K562 (cell line): ENCODE results near the gene CBX4. TPM values are rescaled to one million over a fixed set of nuclear protein-coding genes. Genes with fewer than 3 reads are reported as not detected.

ENCODE experiments used
- BCLAF1 ChIP-seq, 2 experiments: fragments of 450-650 bp in 1 of 2; IDR thresholded peaks; 2 replicates each; pipeline ENCODE4 v1.6.1; 2011 to 2017; ENCODE audit warnings: low read depth in 2 of 2, antibody characterized with exemption in 1 of 2, borderline replicate concordance in 1 of 2, low read length in 1 of 2, mild to moderate bottlenecking in 1 of 2, mixed read lengths in 1 of 2; ENCODE audit not compliant: control insufficient read depth in 1 of 2
- CBFA2T3 ChIP-seq: fragments of 450-650 bp; IDR thresholded peaks from 2 replicates; pipeline ENCODE4 v1.6.1; 2017
- CCNT2 ChIP-seq: IDR thresholded peaks from 2 replicates; pipeline ENCODE4 v1.6.1; 2011; ENCODE audit warnings: borderline replicate concordance, low read depth, mild to moderate bottlenecking, moderate library complexity, mixed read lengths, low read length; ENCODE audit not compliant: insufficient read length; ENCODE audit errors: extremely low read depth
- CREB3L1 ChIP-seq: fragments of 450-650 bp; IDR thresholded peaks from 2 replicates; pipeline ENCODE4 v1.6.1; 2014; ENCODE audit warnings: low read depth, mild to moderate bottlenecking, moderate library complexity, borderline replicate concordance
- CXXC5 ChIP-seq: fragments of 250-450 bp; sonication (Bioruptor Pico); IDR thresholded peaks from 2 replicates; pipeline ENCODE4 v1.8.0; 2022; ENCODE audit warnings: inconsistent platforms, mild to moderate bottlenecking, moderate library complexity
- FOXO4 ChIP-seq: fragments of 450-650 bp; formaldehyde crosslinking; IDR thresholded peaks from 2 replicates; pipeline ENCODE4 v1.4.0; 2020; ENCODE audit warnings: mild to moderate bottlenecking, moderate library complexity
- L3MBTL2 ChIP-seq: fragments of 450-650 bp; IDR thresholded peaks from 2 replicates; pipeline ENCODE4 v1.6.1; 2016; ENCODE audit warnings: mild to moderate bottlenecking, moderate library complexity
- MED1 ChIP-seq: sonication (generic); formaldehyde crosslinking; IDR thresholded peaks from 2 replicates; pipeline ENCODE4 v1.8.1; 2023; ENCODE audit warnings: missing genetic modification reagents, borderline replicate concordance
- NFIC ChIP-seq: fragments of 450-650 bp; IDR thresholded peaks from 2 replicates; pipeline ENCODE4 v1.6.1; 2017; ENCODE audit warnings: mild to moderate bottlenecking, inconsistent platforms
- PKNOX1 ChIP-seq: fragments of 450-650 bp; IDR thresholded peaks from 2 replicates; pipeline ENCODE4 v1.6.1; 2016
- POLR2A ChIP-seq: fragments of 450-650 bp; conservative IDR thresholded peaks from 2 replicates; pipeline ENCODE4 v1.6.1; 2016
- PREB ChIP-seq: sonication (generic); formaldehyde crosslinking; IDR thresholded peaks from 2 replicates; pipeline ENCODE4 v1.8.1; 2023; ENCODE audit warnings: mild to moderate bottlenecking, missing genetic modification reagents
- VEZF1 ChIP-seq: fragments of 200-800 bp; sonication (Bioruptor generic); IDR thresholded peaks from 2 replicates; pipeline ENCODE4 v1.6.1; 2017; ENCODE audit warnings: missing genetic modification characterization, missing compliant biosample characterization
- XRCC5 ChIP-seq: fragments of 200-400 bp; formaldehyde crosslinking; IDR thresholded peaks from 2 replicates; pipeline ENCODE4 v1.6.1; 2017; ENCODE audit warnings: low read depth, mild to moderate bottlenecking, low read length
- ZNF146 ChIP-seq: IDR thresholded peaks from one replicate; pipeline ENCODE4 v1.6.1; 2018; ENCODE audit warnings: missing compliant biosample characterization; ENCODE audit not compliant: unreplicated experiment
- ZNF239 ChIP-seq: fragments of 250-450 bp; sonication (Bioruptor Pico); IDR thresholded peaks from 2 replicates; pipeline ENCODE4 v1.4.0; 2020; ENCODE audit warnings: mild to moderate bottlenecking
- polyA plus RNA-seq, 8 experiments: library from polyadenylated mRNA; depleted of rRNA in 4 of 8; stranded (reverse) in 5 of 8; unstranded in 3 of 8; fragments of >200 nt; fragmentation: Nextera tagmentation in 2 of 8; fragmentation: Illumina TruSeq in 1 of 8; extraction: Ambion mirVana in 2 of 8; extraction: Trizol in 1 of 8; gene quantifications; 2 replicates each; pipeline versions ENCODE4 v1.2.1 to v1.2.3, GENCODE V29; 2011 to 2014; ENCODE audit warnings: inconsistent platforms in 1 of 8, missing spikeins in 1 of 8
- total RNA-seq, 7 experiments: library from RNA; depleted of rRNA in 6 of 7; stranded (reverse); fragments of >200 nt in 6 of 7; fragmentation: Illumina TruSeq in 2 of 7; extraction: Trizol in 2 of 7; gene quantifications; 2 replicates each; pipeline versions ENCODE4 v1.2.1 to v1.2.3, GENCODE V29; 2011 to 2021; ENCODE audit warnings: low replicate concordance in 1 of 7

Gene CBX4
- total and polyA plus RNA-seq, 9 of the 15 experiments (the other 6 are each of a cell fraction or from before 2014, with no cell fraction given), result 0.98 to 50.5 (median 10.0) TPM

- TF ChIP-seq BCLAF1 (IDR thresholded peaks at IDR 0.05; ENCODE audit: borderline replicate concordance in 1 of 2, control insufficient read depth in 1 of 2, low read depth in 2 of 2, low read length in 1 of 2), result no peak
- no peak for TF ChIP-seq PKNOX1
- 0 out of 2 replicates have a peak, but pooled peaks have one; percentile 47 for TF ChIP-seq XRCC5
- TF ChIP-seq POLR2A, result peak; percentile 83
- peak; percentile 99 for TF ChIP-seq VEZF1
- TF ChIP-seq ZNF146, result no peak
- peak; percentile 97; the same call in 1 of the 2 replicates for TF ChIP-seq MED1 (CRISPR knock-in tag)
- no peak for TF ChIP-seq CREB3L1
- TF ChIP-seq FOXO4 (CRISPR knock-in tag), result 0 out of 2 replicates have a peak, but pooled peaks have one; percentile 56
- TF ChIP-seq L3MBTL2, result peak; percentile 100
- 0 out of 2 replicates have a peak, but pooled peaks have one; percentile 61 for TF ChIP-seq PREB (CRISPR knock-in tag)
- TF ChIP-seq CCNT2, result peak; percentile 15
- peak; percentile 87 for TF ChIP-seq CXXC5 (CRISPR knock-in tag)
- peak; percentile 55 for TF ChIP-seq NFIC
- peak; percentile 90 for TF ChIP-seq CBFA2T3
- no peak for TF ChIP-seq ZNF239 (CRISPR knock-in tag)
These were observed 36.4 kb downstream of the CBX4 start (continued) for GRCh38 chr17:79802736-79803420.
